Brain microvascular endothelial cell (primary cell): ENCODE results near the gene PA2G4.
"Not testable (repeated sequence)": the region's sequence is repeated elsewhere in the genome, so short reads cannot be mapped to it uniquely, and the experiment has no call there.

Experiments used
- DNase-seq: peaks from one replicate; pipeline ENCODE4 v3.0.0-alpha.2; 2020
- H3K27ac ChIP-seq: fragments of 250-450 bp; sonication (Bioruptor Pico); 2 replicates; pipeline ENCODE4 v1.5.1; 2020; ENCODE audit warnings: mild to moderate bottlenecking, moderate library complexity
- H3K27me3 ChIP-seq: fragments of 250-450 bp; sonication (Bioruptor Pico); replicated peaks from 2 replicates; pipeline ENCODE4 v1.5.1; 2020; ENCODE audit warnings: mild to moderate bottlenecking
- H3K36me3 ChIP-seq: fragments of 250-450 bp; sonication (Bioruptor Pico); replicated peaks from 2 replicates; pipeline ENCODE4 v1.5.1; 2020; ENCODE audit warnings: mild to moderate bottlenecking
- H3K4me3 ChIP-seq: 2 replicates; pipeline ENCODE4 v1.5.1; 2011; ENCODE audit warnings: low read depth, mild to moderate bottlenecking, control low read depth, low read length, moderate library complexity
- in situ Hi-C: cut with HindIII; loops from 2 replicates; pipeline ENCODE4 v1.10.0; 2017; ENCODE audit warnings: low sequenced_read_pairs, low pct_ligation_motif_present
- TF ChIP-seq, protein P1 (sequence below): IDR thresholded peaks from 2 replicates; pipeline ENCODE4 v1.5.1; 2011; ENCODE audit warnings: low read depth, mild to moderate bottlenecking, moderate library complexity, low read length, control low read depth, inconsistent platforms; ENCODE audit errors: missing control alignments

The PA2G4 gene

DNA sequence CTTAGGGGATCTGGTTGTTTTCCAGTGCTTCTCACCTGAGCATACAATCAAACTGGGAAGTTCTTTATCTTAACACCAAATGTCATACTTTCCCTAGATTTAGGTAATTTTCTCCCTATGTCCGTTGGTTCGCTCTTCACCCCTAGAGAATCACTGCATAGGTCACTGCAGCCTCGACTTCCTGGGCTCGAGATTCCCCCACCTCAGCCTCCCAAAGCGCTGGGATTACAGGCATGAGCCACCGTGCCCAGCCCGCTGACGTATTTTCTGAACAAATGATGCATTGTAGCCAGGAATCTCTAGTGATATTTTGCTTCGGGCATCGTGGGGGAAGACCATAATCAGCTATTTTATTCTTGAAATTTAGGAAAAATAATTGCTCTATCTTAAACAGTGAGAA, 11.0 kb downstream of the PA2G4 start:
- peaks cover 44% of the 10 kb centered on the region for H3K36me3 ChIP-seq
- H3K27ac ChIP-seq, result peak overlapping the region; percentile 82
- TF ChIP-seq, protein P1, sequence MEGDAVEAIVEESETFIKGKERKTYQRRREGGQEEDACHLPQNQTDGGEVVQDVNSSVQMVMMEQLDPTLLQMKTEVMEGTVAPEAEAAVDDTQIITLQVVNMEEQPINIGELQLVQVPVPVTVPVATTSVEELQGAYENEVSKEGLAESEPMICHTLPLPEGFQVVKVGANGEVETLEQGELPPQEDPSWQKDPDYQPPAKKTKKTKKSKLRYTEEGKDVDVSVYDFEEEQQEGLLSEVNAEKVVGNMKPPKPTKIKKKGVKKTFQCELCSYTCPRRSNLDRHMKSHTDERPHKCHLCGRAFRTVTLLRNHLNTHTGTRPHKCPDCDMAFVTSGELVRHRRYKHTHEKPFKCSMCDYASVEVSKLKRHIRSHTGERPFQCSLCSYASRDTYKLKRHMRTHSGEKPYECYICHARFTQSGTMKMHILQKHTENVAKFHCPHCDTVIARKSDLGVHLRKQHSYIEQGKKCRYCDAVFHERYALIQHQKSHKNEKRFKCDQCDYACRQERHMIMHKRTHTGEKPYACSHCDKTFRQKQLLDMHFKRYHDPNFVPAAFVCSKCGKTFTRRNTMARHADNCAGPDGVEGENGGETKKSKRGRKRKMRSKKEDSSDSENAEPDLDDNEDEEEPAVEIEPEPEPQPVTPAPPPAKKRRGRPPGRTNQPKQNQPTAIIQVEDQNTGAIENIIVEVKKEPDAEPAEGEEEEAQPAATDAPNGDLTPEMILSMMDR, result no peak
- H3K27me3 ChIP-seq, result no peaks in the 10 kb centered on the region
- in situ Hi-C loops, result loop anchor here (5.0 kb wide), 1 partner anchor 72 kb away; the partner anchor contains the start of gene SMARCC2
- peak overlapping the region; percentile 98 for H3K4me3 ChIP-seq
- peak; percentile 34 for DNase-seq

DNA sequence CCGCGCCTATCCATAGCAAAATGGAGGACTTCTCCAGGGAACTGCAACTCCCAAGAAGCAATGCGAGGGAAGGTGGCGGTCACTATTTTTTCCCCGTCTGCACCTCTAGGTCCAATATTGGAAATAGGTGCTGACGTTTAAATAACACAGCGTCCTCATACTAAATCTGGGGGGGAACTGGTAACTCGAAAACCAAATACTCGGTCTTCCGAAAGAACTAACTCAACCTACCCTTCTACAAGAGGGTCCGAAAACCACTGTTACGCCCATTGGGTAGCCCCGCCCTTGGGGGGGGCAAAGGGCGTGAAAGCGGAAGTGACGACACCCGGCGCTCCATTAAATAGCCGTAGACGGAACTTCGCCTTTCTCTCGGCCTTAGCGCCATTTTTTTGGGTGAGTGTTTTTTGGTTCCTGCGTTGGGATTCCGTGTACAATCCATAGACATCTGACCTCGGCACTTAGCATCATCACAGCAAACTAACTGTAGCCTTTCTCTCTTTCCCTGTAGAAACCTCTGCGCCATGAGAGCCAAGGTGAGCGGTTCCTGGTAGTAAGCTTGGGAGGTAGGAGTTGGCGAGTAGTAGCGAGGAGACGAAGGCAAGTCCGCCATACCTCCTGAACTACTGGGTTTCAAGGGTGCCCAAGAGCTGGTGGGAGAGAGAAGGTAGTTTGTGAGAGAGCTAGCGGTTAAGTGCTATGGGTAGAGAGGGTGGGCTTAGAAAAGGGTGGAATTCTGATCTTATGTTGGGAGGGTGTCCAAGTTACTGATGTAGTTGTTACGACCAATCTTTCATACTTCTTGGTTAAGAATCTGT, 12.1 kb downstream of the PA2G4 start, which contains the start of gene RPL41:
Gene RPL41, plus strand, starts transcription at position 367 of the 815 bp plus-strand sequence.
- Histone ChIP-seq H3K4me3 (peak within 1 kb of the TSS; percentile 98), H3K27me3 (no peaks in the 10 kb centered on the region), H3K36me3 (peaks cover 33% of the 10 kb centered on the region), H3K27ac (peak within 1 kb of the TSS; percentile 82)
- TF ChIP-seq, protein P1, result no peak
- in situ Hi-C loops, result loop anchor here (5.0 kb wide), 1 partner anchor 71 kb away; the partner anchor contains the start of gene SMARCC2
- DNase-seq, result peak; percentile 93

DNA sequence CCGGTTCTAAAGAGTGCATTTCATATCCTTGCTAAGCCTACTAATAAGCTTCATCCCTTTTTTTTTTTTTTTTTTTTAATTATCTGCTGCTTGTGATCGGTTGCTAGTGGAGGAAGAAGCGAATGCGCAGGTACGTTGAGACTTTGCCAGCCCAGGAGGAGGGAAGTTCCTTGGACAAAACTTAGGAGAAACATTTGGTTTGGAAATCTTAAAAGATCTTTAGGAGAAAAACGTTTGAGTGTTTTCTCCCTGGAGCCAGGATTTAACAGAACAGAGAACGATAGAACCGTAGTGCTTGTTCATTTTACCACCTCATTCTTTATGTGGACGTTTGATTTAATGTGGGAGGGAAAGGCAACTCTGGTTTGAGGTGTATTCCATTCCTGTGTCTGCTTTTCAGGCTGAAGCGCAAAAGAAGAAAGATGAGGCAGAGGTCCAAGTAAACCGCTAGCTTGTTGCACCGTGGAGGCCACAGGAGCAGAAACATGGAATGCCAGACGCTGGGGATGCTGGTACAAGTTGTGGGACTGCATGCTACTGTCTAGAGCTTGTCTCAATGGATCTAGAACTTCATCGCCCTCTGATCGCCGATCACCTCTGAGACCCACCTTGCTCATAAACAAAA, 12.8 kb downstream of the PA2G4 start:
- peaks cover 26% of the 10 kb centered on the region for H3K36me3 ChIP-seq
- H3K27me3 ChIP-seq, DNase-seq: not testable (repeated sequence)
- in situ Hi-C loops, result loop anchor here (5.0 kb wide), 1 partner anchor 70 kb away; the partner anchor contains the start of gene SMARCC2
- H3K27ac ChIP-seq, result peak overlapping the region; percentile 82
- peak overlapping the region; percentile 98 for H3K4me3 ChIP-seq

DNA sequence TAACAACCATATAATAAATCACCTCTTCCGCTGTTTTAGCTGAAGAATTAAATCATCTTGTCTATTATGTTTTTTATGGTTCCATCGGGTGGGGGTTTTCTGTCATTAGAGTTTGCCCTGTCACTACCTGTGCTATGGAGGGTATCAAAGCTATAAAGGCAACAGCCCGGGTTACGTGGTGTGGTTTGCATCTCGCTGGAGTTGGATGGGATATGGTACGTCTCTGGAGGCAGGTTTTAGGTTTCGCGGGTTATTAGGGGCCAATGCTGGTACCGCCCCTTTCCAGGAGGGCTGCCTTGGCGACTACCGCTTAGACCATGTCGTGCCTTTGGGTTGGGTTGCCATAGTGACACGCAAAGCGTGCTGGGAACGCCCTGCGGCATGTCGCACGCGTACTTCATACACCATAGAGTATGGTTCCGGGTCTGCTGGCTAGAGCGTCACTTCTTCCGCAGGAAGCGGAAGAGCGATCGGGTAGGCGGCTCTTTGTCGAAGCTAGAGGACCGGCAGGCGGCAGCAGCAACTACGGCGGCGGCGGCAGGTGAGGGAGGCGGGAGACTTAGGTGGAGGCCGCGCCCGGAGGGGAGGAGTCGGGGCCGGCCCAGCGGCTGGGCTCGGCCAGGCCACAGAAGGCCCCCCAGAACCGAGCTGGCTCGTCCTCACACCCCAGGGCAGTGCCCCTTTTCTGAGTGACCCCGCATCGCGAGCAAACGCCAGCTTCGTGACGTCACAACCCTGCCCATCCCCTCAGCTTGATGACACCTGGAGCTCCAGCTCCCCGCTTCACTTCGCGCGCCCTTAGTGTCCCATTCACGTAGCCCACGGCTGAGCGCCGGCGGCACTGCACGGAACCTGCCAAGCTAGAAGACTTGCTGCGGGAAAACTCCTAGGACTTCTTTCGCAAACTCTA, 13.7 kb downstream of the PA2G4 start, which contains the start of gene ZC3H10:
Gene ZC3H10, plus strand, starts transcription at position 489 of the 910 bp plus-strand sequence. CDS start 2,297 bp downstream, outside the sequence.
- peaks cover 18% of the 10 kb centered on the region for H3K36me3 ChIP-seq
- H3K27ac ChIP-seq, result peak within 1 kb of the TSS; percentile 82
- H3K4me3 ChIP-seq, result peak within 1 kb of the TSS; percentile 98
- no peaks in the 10 kb centered on the region for H3K27me3 ChIP-seq
- peak; percentile 99 for DNase-seq
- TF ChIP-seq, protein P1, result peak; percentile 61
- in situ Hi-C loops, result loop anchor here (5.0 kb wide), 1 partner anchor 69 kb away; the partner anchor contains the start of gene SMARCC2

DNA sequence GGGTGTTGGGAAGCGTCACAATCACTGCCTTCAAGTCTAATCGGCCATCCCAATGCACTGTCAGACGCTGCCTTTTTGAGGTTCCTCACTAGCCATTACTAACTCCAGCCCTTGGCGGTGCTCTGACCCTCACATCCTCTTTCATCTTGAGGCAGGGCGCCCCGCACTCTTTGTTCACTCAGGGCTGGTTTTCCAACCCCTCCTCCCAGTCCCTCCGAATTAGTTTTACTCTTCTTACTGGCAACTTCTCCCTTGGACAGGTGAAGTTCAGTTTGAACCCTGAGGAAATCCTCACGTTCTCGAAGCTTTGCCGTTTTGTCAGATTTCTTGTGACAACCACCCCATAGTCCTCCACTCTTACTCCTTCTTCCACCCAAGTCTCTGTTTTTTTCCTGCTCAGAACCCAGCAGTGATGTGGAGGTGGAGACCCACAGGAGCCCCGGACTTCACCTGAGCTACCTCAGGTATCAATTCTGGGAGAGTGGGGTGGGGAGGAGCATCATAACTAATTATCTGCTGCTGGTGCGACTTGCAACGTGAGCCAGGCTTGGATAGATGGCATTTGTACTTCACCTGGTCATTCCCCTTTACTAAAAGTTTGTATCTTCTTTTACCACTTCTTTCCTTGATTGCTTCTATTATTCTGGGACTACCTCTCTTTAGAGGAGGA, 14.5 kb downstream of the PA2G4 start:
- no peaks in the 10 kb centered on the region for H3K27me3 ChIP-seq
- TF ChIP-seq, protein P1, result no peak
- peaks cover 10% of the 10 kb centered on the region for H3K36me3 ChIP-seq
- H3K27ac ChIP-seq, result peak overlapping the region; percentile 82
- DNase-seq, result no peak
- peak overlapping the region; percentile 85 for H3K4me3 ChIP-seq
- in situ Hi-C loops, result loop anchor here (5.0 kb wide), 1 partner anchor 68 kb away; the partner anchor contains the start of gene SMARCC2
